G401.6 (cell line): ENCODE results near the gene TOP1.
"Not testable (repeated sequence)": the region's sequence is repeated elsewhere in the genome, so short reads cannot be mapped to it uniquely, and the experiment has no call there.

ENCODE experiments used
- FAIRE-seq: peaks from 2 replicates; lab custom pipeline; 2012; peaks lifted over from hg19 to GRCh38; lab: Jason Lieb, UNC

Gene TOP1

GRCh38 chr20:41095110-41095969, 66.7 kb downstream of the TOP1 start:
- FAIRE-seq: peak; percentile 90

- FAIRE-seq: no peak
Observed at GRCh38 chr20:41098703-41099250, 70.2 kb downstream of the TOP1 start.

GRCh38 chr20:41100001-41100480, 71.4 kb downstream of the TOP1 start:
- FAIRE-seq: no peak

- no peak for FAIRE-seq
Observed at GRCh38 chr20:41101660-41102059, 73.0 kb downstream of the TOP1 start.

GRCh38 chr20:41108531-41108930, 79.9 kb downstream of the TOP1 start:
- no peak for FAIRE-seq

GRCh38 chr20:41110012-41110411, 81.4 kb downstream of the TOP1 start:
- no peak for FAIRE-seq

GRCh38 chr20:41110930-41111577, 82.4 kb downstream of the TOP1 start:
- no peak for FAIRE-seq

GRCh38 chr20:41111578-41111951, 82.9 kb downstream of the TOP1 start:
- FAIRE-seq: no peak

GRCh38 chr20:41116282-41116956, 87.8 kb downstream of the TOP1 start:
- FAIRE-seq: no peak

GRCh38 chr20:41118159-41118558, 89.5 kb downstream of the TOP1 start:
- FAIRE-seq: not testable (repeated sequence)

GRCh38 chr20:41118632-41119031, 90.0 kb downstream of the TOP1 start:
- FAIRE-seq: no peak

- FAIRE-seq: no peak
Observed at GRCh38 chr20:41119614-41120561, 91.3 kb downstream of the TOP1 start.

GRCh38 chr20:41121399-41121798, 92.8 kb downstream of the TOP1 start:
- no peak for FAIRE-seq

- no peak for FAIRE-seq
Observed at GRCh38 chr20:41123631-41124030, 95.0 kb downstream of the TOP1 start.

GRCh38 chr20:41124451-41125094, 96.0 kb downstream of the TOP1 start:
- FAIRE-seq: no peak

- FAIRE-seq: no peak
Observed at GRCh38 chr20:41125530-41126457, 97.2 kb downstream of the TOP1 start.

GRCh38 chr20:41126719-41127118, 98.1 kb downstream of the TOP1 start:
- no peak for FAIRE-seq

GRCh38 chr20:41128317-41128716, 99.7 kb downstream of the TOP1 start:
- FAIRE-seq: not testable (repeated sequence)

GRCh38 chr20:41131594-41132387, 103.2 kb downstream of the TOP1 start:
- no peak for FAIRE-seq
